Endothelial cell of umbilical vein (primary cell): ENCODE results near the gene RALGPS1. TPM values are rescaled to one million over a fixed set of nuclear protein-coding genes. Genes with fewer than 3 reads are reported as not detected.

ENCODE experiments used
- BruUV-seq: library from RNA; stranded (reverse); fragments of 400-500 nt; replicated peaks from 2 replicates; lab custom pipeline; 2021; lab: Mats Ljungman, UMichigan
- CTCF ChIA-PET: fragments of 300-600, 350-600 bp; sonication (Branson Sonifier 250); formaldehyde crosslinking; loops from one replicate; lab custom pipeline; 2021; ENCODE audit warnings: antibody characterized with exemption, inconsistent platforms; lab: Charles Lee
- POLR2A ChIA-PET: fragments of 300-600, 350-600 bp; sonication (Branson Sonifier 250); formaldehyde crosslinking; loops from one replicate; lab custom pipeline; 2021; ENCODE audit warnings: antibody characterized with exemption, inconsistent platforms; lab: Charles Lee
- DNase-seq: peaks from one replicate; pipeline ENCODE4 v3.0.0-alpha.2; 2011; ENCODE audit warnings: low read depth, low spot score
- FAIRE-seq: peaks from 2 replicates; lab custom pipeline; 2011; peaks lifted over from hg19 to GRCh38; lab: Jason Lieb, UNC
- H2AFZ ChIP-seq: 2 replicates; pipeline ENCODE4 v1.6.0; 2012; ENCODE audit warnings: low read depth, low read length, control low read depth, inconsistent platforms
- H3K27ac ChIP-seq: 2 replicates; pipeline ENCODE4 v1.5.1; 2011; ENCODE audit warnings: low read depth, mild to moderate bottlenecking, control low read depth, low read length, moderate library complexity; ENCODE audit not compliant: insufficient read depth
- H3K27me3 ChIP-seq, 2 experiments: 2 replicates each; pipeline versions ENCODE4 v1.6.0 to v1.6.1; 2011; ENCODE audit warnings: low read length in 2 of 2, mixed read lengths in 1 of 2; ENCODE audit not compliant: control insufficient read depth in 2 of 2, insufficient read depth in 2 of 2
- H3K36me3 ChIP-seq, 2 experiments: 2 replicates in 1 of 2; 3 replicates in 1 of 2; pipeline ENCODE4 v1.5.1; 2011; ENCODE audit warnings: low read length in 2 of 2, mild to moderate bottlenecking in 1 of 2, moderate library complexity in 1 of 2; ENCODE audit not compliant: control insufficient read depth in 2 of 2, insufficient read depth in 2 of 2; ENCODE audit errors: extremely low read depth in 1 of 2
- H3K4me1 ChIP-seq: 3 replicates; pipeline ENCODE4 v1.5.1; 2011; ENCODE audit warnings: mild to moderate bottlenecking, low read length; ENCODE audit not compliant: control insufficient read depth, insufficient read depth; ENCODE audit errors: extremely low read depth
- H3K4me2 ChIP-seq: 2 replicates; pipeline ENCODE4 v1.6.1; 2011; ENCODE audit warnings: low read length, control low read depth, mixed read lengths; ENCODE audit not compliant: insufficient read depth
- H3K4me3 ChIP-seq, 3 experiments: fragments of 200-600 bp in 1 of 3; sonication (generic), shearing (Covaris generic) in 1 of 3; replicated peaks in 1 of 3; 2 replicates each; pipeline ENCODE4 v1.5.1; 2011 to 2016; ENCODE audit warnings: control low read depth in 3 of 3, low read length in 3 of 3, mild to moderate bottlenecking in 2 of 3, inconsistent platforms in 1 of 3, low read depth in 1 of 3, moderate library complexity in 1 of 3; ENCODE audit not compliant: insufficient read depth in 1 of 3
- H3K79me2 ChIP-seq: 2 replicates; pipeline ENCODE4 v1.6.0; 2012; ENCODE audit warnings: low read length, inconsistent platforms; ENCODE audit not compliant: control insufficient read depth, insufficient read depth
- H3K9ac ChIP-seq: replicated peaks from 2 replicates; pipeline ENCODE3; 2011; ENCODE audit warnings: low read length, control low read depth; ENCODE audit not compliant: insufficient read depth; ENCODE audit errors: extremely low read depth
- H3K9me1 ChIP-seq: replicated peaks from 3 replicates; pipeline ENCODE4 v1.6.0; 2011; ENCODE audit warnings: mild to moderate bottlenecking, low read length; ENCODE audit not compliant: control insufficient read depth, insufficient read depth; ENCODE audit errors: extremely low read depth
- H3K9me3 ChIP-seq: replicated peaks from 2 replicates; pipeline ENCODE4 v1.5.1; 2012; ENCODE audit warnings: low read length, inconsistent platforms; ENCODE audit not compliant: control insufficient read depth, insufficient read depth
- H4K20me1 ChIP-seq: replicated peaks from 2 replicates; pipeline ENCODE3; 2011; ENCODE audit warnings: mild to moderate bottlenecking, low read length; ENCODE audit not compliant: control insufficient read depth, insufficient read depth; ENCODE audit errors: extremely low read depth
- CTCF ChIP-seq, 2 donors: IDR thresholded peaks; 1 replicate in 1 of 2; 2 replicates in 1 of 2; pipeline ENCODE4 v1.5.1; 2011; ENCODE audit warnings: low read length in 2 of 2, mild to moderate bottlenecking in 2 of 2, moderate library complexity in 2 of 2, control low read depth in 1 of 2, inconsistent platforms in 1 of 2, low read depth in 1 of 2; ENCODE audit not compliant: insufficient read depth in 1 of 2; ENCODE audit errors: extremely low read depth in 1 of 2
- EZH2 ChIP-seq: IDR thresholded peaks from 2 replicates; pipeline ENCODE4 v1.6.1; 2012; ENCODE audit warnings: borderline replicate concordance, low read depth, mild to moderate bottlenecking, moderate library complexity, low read length, inconsistent platforms; ENCODE audit not compliant: severe bottlenecking
- FOS ChIP-seq: IDR thresholded peaks from 2 replicates; pipeline ENCODE4 v1.6.1; 2011; ENCODE audit warnings: mild to moderate bottlenecking, low read length, moderate library complexity, borderline replicate concordance; ENCODE audit not compliant: insufficient read depth
- GATA2 ChIP-seq: IDR thresholded peaks from 2 replicates; pipeline ENCODE4 v1.7.0; 2011; ENCODE audit warnings: low read depth, mild to moderate bottlenecking, moderate library complexity, mixed read lengths, low read length; ENCODE audit not compliant: insufficient read length, insufficient read depth
- MYC ChIP-seq: IDR thresholded peaks from one replicate; pipeline ENCODE4 v1.6.1; 2011; ENCODE audit warnings: mild to moderate bottlenecking, low read depth, low read length
- POLR2AphosphoS5 ChIP-seq: IDR thresholded peaks from 2 replicates; pipeline ENCODE4 v1.6.1; 2012; ENCODE audit warnings: low read depth, mild to moderate bottlenecking, control low read depth, low read length, moderate library complexity; ENCODE audit not compliant: insufficient read depth
- dilution Hi-C: fragments of 300-500 bp; cut with MboI; formaldehyde crosslinking; loops from one replicate; pipeline ENCODE4 v1.15.0; 2019; ENCODE audit warnings: low sequenced_read_pairs; ENCODE audit not compliant: extremely low pct_ligation_motif_present
- intact Hi-C: fragments of 100-400 bp; cut with micrococcal nuclease; formaldehyde crosslinking; loops from one replicate; pipeline ENCODE4 v1.10.0; 2022
- polyA plus RNA-seq, 4 experiments: library from polyadenylated mRNA; depleted of rRNA in 3 of 4; stranded (reverse) in 3 of 4; unstranded in 1 of 4; fragments of >200 nt; gene quantifications; 2 replicates each; pipeline versions ENCODE4 v1.2.1 to v1.2.3, GENCODE V29; 2011 to 2012; ENCODE audit warnings: missing spikeins in 1 of 4
- total RNA-seq: library from RNA; stranded (reverse); gene quantifications from 2 replicates; pipeline ENCODE4 v1.2.3, GENCODE V29; 2021
- TF ChIP-seq, protein P1 (sequence below): IDR thresholded peaks from 2 replicates; pipeline ENCODE4 v1.6.1; 2011; ENCODE audit not compliant: insufficient read depth, insufficient read length

The RALGPS1 gene
- total and polyA plus RNA-seq, 2 donors (not counting 3 experiments of a cell fraction or from before 2014, with no cell fraction given) = 3.8 to 5.5 TPM

DNA sequence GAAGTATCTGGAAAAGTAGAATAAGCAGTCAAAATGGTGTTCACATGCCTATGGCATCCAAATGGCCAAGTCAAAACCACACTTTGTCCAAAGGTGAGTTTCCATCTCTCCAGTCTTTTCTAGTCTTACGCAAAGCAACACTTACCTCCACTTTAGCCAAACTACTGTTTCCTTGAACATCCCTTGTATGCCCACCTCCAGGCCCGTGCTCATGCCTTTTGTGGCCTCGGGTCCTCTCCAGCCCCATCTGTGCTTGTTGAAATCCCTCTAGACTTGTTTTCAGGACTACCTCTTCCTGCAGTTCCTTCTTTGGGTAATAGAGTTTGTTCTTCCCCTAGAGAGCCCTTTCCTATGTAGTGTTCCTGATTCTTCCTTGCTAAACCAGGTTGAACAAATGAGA is 146.8 kb downstream of the RALGPS1 start:
- FAIRE-seq = no peak
- no peak overlapping the region for H3K9ac ChIP-seq
- H3K9me1 ChIP-seq = no peaks in the 10 kb centered on the region
- ChIA-PET CTCF (no interaction called here), POLR2A (no interaction called here)
- H3K36me3 ChIP-seq = no peaks in the 10 kb centered on the region
- no peaks in the 10 kb centered on the region for H3K9me3 ChIP-seq
- DNase-seq = no peak
- H4K20me1 ChIP-seq = no peaks in the 10 kb centered on the region
- no TSS peak for BruUV-seq
- dilution Hi-C loops (no loop called here), intact Hi-C loops (no loop called here)
- TF ChIP-seq EZH2 (no peak), MYC (no peak), FOS (no peak), GATA2 (no peak), CTCF (IDR thresholded peaks at IDR 0.05; ENCODE audit: extremely low read depth in 1 of 2, insufficient read depth in 1 of 2, low read depth in 1 of 2, low read length in 2 of 2) (no peak), POLR2AphosphoS5 (no peak)
- TF ChIP-seq, protein P1, sequence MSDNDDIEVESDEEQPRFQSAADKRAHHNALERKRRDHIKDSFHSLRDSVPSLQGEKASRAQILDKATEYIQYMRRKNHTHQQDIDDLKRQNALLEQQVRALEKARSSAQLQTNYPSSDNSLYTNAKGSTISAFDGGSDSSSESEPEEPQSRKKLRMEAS = no peak
- H3K27ac ChIP-seq = no peak overlapping the region
- no peaks in the 10 kb centered on the region for H3K79me2 ChIP-seq
- no peak overlapping the region for H3K4me2 ChIP-seq
- H3K4me3 ChIP-seq = no peak overlapping the region
- no peaks in the 10 kb centered on the region for H3K27me3 ChIP-seq
- H2AFZ ChIP-seq = no peak overlapping the region
- H3K4me1 ChIP-seq = peaks cover 19% of the 10 kb centered on the region
